GM19043 (cell line): Measurements from ENCODE around the gene TAB2.
"Not testable (repeated sequence)": the region's sequence is repeated elsewhere in the genome, so short reads cannot be mapped to it uniquely, and the experiment has no call there.

ENCODE experiments used
- ATAC-seq: cut with Tn5 transposase; IDR thresholded peaks from one replicate; pipeline ENCODE4 v1.9.1; 2021; ENCODE audit warnings: low read depth; ENCODE audit not compliant: unreplicated experiment

The TAB2 gene

GRCh38 chr6:149437212-149437611 lies 119.7 kb downstream of the TAB2 start:
- ATAC-seq = no peak

GRCh38 chr6:149438855-149439254 lies 121.3 kb downstream of the TAB2 start:
- peak; percentile 66 for ATAC-seq

GRCh38 chr6:149439626-149440025 lies 122.1 kb downstream of the TAB2 start:
- ATAC-seq = no peak

- no peak for ATAC-seq
Observed at GRCh38 chr6:149440735-149441671, 123.5 kb downstream of the TAB2 start.

- no peak for ATAC-seq
Observed at GRCh38 chr6:149441740-149442139, 124.2 kb downstream of the TAB2 start.

- no peak for ATAC-seq
Observed at GRCh38 chr6:149443411-149444181, 126.1 kb downstream of the TAB2 start.

DNA sequence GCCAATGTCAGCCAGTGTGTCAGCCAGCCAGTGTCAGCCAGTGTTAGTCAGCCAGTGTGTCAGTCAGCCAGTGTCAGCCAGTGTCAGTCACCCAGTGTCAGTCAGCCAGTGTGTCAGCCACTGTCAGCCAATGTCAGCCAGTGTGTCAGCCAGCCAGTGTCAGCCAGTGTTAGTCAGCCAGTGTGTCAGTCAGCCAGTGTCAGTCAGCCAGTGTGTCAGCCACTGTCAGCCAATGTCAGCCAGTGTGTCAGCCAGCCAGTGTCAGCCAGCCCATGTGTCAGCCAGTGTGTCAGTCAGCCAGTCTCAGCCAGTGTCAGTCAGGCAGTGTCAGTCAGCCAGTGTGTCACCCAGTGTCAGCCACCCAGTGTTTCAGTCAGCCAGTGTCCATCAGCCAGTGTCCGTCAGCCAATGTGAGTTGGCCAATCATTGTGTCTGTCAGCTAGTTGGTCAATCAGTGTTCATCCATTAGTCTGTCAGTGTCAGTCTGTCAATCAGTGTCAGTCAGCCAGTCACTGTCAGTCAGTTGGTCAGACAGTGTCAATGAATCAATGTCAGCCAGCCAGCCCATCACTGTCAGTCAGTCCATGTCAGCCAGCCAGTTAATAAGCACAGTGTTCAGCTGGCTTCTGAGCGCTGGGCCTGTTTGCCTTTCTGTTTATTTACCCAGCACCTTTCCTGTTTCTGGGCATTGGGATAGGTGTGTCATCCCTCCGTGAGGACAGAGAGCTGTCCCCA lies 127.0 kb downstream of the TAB2 start:
- ATAC-seq = not testable (repeated sequence)

GRCh38 chr6:149445095-149445466 lies 127.6 kb downstream of the TAB2 start:
- ATAC-seq = no peak

DNA sequence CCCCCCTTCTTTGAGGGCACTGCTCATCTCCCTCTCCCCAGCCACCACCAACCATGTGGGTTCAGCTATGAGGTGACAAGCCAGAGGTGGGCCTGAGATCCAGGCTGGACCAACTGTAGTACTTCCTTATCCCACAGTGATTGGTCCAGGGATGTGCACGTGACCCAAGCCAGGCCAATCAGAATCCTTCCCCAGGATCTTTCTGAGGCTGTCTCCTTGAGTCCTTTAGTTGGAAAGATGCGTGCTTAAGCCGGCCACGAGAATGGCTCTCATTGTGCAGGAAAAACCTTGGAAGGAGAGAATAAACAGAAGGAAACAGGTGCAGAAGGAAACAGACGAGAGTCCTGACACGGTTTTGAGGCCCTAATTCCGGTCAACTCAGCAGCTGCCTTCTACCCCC lies 128.1 kb downstream of the TAB2 start:
- ATAC-seq = no peak

DNA sequence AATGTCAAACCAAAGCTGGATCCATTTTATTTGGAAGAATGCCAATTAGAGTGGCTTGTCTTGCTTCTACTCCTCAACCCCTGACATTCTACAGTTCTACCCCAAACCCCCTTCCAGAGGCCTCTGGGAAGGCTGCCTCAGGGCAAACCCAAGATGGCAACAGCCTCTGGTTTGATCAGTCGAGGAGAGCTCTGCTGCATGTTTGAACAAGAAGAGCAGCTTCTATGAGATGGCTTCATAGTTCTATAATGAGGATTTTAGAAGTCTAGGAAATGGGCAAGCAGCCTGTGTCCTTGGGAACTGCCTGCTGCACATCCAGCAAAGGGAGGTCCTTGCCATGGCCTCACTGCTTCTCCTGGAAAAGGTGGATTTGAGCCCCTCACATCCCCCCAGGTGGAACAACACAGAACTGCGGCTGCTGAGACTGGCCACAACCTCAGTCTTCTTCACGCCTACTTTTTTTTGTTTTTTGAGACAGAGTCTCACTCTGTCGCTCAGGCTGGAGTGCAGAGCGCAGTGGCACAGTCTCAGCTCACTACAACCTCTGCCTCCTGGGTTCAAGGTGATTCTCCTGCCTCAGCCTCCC lies 129.4 kb downstream of the TAB2 start:
- ATAC-seq = no peak

DNA sequence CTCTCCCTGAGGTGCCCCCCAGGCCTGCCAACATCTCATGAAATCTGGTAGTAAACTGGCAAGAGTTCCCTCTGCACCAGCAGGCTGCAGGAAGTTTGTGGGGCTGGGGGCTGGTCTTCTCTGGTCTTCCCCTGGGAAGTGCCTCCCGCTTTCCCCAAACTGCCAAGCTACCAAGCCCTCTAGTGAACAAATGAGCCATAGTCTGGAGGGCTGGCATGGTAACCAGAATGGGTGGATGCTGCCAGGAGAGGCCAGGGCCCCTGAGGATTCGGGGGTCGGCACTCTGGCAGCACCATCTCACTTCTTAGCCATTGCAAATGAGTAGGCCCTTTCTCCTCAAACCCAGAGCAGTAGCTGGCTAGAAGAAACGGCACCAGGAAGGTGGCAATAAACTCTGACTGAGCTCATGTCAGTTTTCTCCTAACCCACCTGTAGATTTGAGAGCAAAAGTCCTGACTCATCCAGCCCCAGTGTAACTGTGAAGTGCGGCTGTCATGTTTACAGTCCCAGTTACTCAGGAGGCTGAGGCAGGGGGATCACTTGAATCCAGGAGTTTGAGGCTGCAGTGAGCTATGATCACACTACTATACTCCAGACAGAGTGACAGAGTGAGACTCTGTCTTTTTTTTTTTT lies 131.4 kb downstream of the TAB2 start:
- no peak for ATAC-seq

DNA sequence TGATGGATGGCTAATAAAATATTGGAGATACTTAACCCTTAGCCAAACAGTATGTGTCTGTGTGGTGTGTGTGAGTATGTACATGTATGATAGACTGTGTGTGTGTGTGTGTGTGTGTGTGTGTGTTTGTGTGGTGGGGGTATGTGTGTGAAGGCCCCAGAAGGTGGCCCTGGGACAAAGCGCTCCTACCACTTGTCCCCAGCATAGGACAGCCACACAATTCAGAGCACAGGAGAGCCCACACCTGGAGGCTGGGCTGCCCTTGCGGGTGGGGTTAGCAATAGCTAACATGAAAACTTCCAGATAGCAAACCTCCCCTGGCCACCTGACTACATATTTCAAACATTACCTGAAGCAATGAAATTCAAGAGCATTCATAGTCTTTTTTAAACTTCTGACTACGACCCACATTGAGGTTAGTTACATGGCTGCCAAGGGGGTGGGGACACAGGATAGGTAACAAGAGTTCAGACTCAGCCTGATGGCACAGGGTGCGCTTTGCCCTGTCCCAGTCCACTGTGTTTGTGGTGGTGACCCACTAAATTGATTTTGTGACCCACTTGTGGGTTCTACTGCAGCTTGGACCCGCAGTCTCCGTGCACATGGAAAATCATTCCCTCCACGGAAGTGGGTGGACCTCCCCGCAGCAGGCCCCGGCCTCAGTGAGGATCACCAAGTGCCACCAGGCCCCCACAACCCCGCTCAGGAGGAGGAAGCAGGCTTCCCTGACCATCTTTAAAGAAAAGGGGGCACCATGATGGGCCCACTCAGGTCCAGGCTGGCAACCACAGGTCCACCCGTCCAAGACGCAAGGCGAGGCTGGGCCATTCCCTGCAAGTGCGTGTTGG lies 132.5 kb downstream of the TAB2 start:
- ATAC-seq = no peak

DNA sequence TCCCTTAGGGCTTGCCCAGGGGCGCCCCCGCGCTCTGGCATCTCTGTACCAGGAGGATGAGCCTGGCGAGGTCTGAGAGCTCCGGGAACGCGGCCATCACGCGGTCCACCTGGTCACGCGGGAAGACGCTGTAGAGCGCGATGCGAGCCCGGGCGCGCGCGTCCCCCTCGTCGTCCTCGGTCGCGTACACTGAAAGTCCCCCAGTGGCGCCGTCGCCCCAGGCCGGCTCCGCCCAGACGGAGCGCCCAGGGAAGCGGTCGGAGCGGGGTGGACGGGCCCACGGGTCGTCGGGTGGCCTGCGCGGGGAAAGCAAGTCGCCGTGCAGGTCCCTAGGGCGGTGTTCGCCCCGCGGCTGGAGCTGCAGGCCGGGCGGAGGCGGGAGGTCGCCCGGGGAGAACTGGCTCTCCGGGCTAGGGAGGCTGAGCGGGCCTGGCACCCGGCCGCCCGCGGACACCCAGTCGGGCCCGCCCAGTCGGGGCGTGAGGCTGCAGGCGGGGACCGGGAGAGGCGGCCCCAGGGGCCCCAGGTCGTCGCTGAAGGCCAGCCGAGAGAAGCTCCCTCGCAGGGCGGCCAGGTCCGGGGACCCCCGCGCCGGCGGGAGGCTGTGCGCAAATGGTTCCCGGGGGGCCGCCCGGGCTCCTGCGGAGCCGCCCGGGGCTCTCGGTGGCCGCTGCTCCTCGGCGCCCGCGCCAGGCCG lies 133.3 kb downstream of the TAB2 start:
- no peak for ATAC-seq

DNA sequence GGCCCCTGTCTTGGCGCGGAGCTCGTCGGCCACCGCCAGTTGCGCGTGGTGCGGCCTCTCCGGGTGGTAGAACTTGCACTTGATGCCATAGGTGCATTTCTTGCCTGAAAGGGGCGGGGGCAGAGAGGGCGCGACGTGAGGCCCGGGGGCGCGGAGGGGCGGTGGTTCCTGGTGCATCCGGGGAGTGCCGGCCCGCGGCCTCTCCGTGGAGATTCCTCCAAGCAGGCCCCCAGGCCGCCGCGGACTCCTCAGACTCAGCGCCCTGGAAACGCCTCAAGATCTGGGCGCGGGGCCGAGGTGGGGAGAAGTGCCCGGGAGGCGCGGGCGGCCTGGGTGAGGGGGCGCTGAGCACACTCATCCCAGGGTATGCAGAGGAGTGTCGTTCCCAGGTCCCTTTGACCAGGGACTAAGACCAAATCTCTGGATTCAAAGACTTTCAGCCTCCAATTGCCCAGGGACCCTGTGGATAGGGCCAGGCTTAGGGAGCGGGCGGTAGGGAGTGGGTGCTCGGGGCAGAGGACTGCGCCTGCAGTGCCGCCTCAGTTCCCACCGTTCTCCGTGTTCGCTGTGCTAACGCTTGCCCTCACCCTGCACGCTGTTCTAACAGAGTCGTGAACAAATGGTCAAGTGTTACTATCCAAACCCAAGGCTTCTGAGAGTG lies 134.0 kb downstream of the TAB2 start:
- no peak for ATAC-seq

GRCh38 chr6:149452037-149452939 lies 134.8 kb downstream of the TAB2 start:
- ATAC-seq = no peak

- ATAC-seq = no peak
Observed at GRCh38 chr6:149453597-149454345, 136.3 kb downstream of the TAB2 start.
